ENCODE data around the gene FOXL3.

The FOXL3 gene

GRCh38 chr7:322111-322671, 32.2 kb downstream of the FOXL3 start:
- no peak overlapping the region for H3K4me3 ChIP-seq (ENCODE audit: low read depth in 1 of 2, low read length in 2 of 2)
- no peaks in the 10 kb centered on the region for H3K36me3 ChIP-seq (ENCODE audit: control insufficient read depth in 1 of 2, insufficient read depth in 2 of 2, low read length in 2 of 2)
- peaks cover 4 to 6% of the 10 kb centered on the region in 2 donors for H3K9me3 ChIP-seq (ENCODE audit: control insufficient read depth in 1 of 2, low read length in 2 of 2)
- peak overlapping the region; percentile 74 for H3K27ac ChIP-seq (ENCODE audit: low read length)
- peaks cover 3% of the 10 kb centered on the region for H3K27me3 ChIP-seq (ENCODE audit: low read depth, low read length)
- peaks cover 0 to 5% of the 10 kb centered on the region in 2 donors for H3K4me1 ChIP-seq (ENCODE audit: control insufficient read depth in 1 of 2, insufficient read depth in 2 of 2, low read length in 2 of 2)

GRCh38 chr7:322708-323111, 32.7 kb downstream of the FOXL3 start:
- Histone ChIP-seq H3K4me3 (ENCODE audit: low read depth in 1 of 2, low read length in 2 of 2) (no peak overlapping the region), H3K4me1 (ENCODE audit: control insufficient read depth in 1 of 2, insufficient read depth in 2 of 2, low read length in 2 of 2) (peaks cover 0 to 5% of the 10 kb centered on the region in 2 donors), H3K36me3 (ENCODE audit: control insufficient read depth in 1 of 2, insufficient read depth in 2 of 2, low read length in 2 of 2) (no peaks in the 10 kb centered on the region), H3K9me3 (ENCODE audit: control insufficient read depth in 1 of 2, low read length in 2 of 2) (peaks cover 4 to 6% of the 10 kb centered on the region in 2 donors), H3K27ac (ENCODE audit: low read length) (no peak overlapping the region), H3K27me3 (ENCODE audit: low read depth, low read length) (peaks cover 3% of the 10 kb centered on the region)

- Histone ChIP-seq H3K27ac (ENCODE audit: low read length) (no peak overlapping the region), H3K36me3 (ENCODE audit: control insufficient read depth in 1 of 2, insufficient read depth in 2 of 2, low read length in 2 of 2) (no peaks in the 10 kb centered on the region), H3K27me3 (ENCODE audit: low read depth, low read length) (no peaks in the 10 kb centered on the region), H3K4me3 (ENCODE audit: low read depth in 1 of 2, low read length in 2 of 2) (no peak overlapping the region), H3K9me3 (ENCODE audit: control insufficient read depth in 1 of 2, low read length in 2 of 2) (peaks cover 4 to 6% of the 10 kb centered on the region in 2 donors), H3K4me1 (ENCODE audit: control insufficient read depth in 1 of 2, insufficient read depth in 2 of 2, low read length in 2 of 2) (peaks cover 0 to 5% of the 10 kb centered on the region in 2 donors)
Observed at GRCh38 chr7:323410-323809, 33.4 kb downstream of the FOXL3 start.

DNA sequence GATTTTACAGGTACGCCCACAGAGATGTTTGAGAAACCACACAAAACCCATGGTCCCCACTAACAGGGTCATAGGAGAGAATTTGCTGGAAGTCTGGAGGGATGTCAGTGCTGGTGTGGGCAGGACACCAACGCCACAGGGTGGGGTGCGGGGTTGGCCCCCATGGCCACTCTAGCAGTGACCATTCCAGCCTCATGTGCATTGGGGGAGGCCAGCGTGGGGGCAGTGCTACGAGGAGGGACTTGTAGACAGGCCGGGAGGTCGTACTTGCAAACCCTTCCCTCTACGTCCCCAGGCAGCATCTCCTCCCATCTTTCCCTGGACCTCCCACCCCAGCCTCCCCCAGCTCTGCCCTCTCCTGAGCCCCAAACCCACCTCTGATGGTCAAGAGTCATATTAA, 34.0 kb downstream of the FOXL3 start:
- Histone ChIP-seq H3K9me3 (ENCODE audit: control insufficient read depth in 1 of 2, low read length in 2 of 2) (peaks cover 4 to 6% of the 10 kb centered on the region in 2 donors), H3K27me3 (ENCODE audit: low read depth, low read length) (no peaks in the 10 kb centered on the region), H3K36me3 (ENCODE audit: control insufficient read depth in 1 of 2, insufficient read depth in 2 of 2, low read length in 2 of 2) (no peaks in the 10 kb centered on the region), H3K27ac (ENCODE audit: low read length) (no peak overlapping the region), H3K4me3 (ENCODE audit: low read depth in 1 of 2, low read length in 2 of 2) (no peak overlapping the region), H3K4me1 (ENCODE audit: control insufficient read depth in 1 of 2, insufficient read depth in 2 of 2, low read length in 2 of 2) (peaks cover 0 to 5% of the 10 kb centered on the region in 2 donors)

DNA sequence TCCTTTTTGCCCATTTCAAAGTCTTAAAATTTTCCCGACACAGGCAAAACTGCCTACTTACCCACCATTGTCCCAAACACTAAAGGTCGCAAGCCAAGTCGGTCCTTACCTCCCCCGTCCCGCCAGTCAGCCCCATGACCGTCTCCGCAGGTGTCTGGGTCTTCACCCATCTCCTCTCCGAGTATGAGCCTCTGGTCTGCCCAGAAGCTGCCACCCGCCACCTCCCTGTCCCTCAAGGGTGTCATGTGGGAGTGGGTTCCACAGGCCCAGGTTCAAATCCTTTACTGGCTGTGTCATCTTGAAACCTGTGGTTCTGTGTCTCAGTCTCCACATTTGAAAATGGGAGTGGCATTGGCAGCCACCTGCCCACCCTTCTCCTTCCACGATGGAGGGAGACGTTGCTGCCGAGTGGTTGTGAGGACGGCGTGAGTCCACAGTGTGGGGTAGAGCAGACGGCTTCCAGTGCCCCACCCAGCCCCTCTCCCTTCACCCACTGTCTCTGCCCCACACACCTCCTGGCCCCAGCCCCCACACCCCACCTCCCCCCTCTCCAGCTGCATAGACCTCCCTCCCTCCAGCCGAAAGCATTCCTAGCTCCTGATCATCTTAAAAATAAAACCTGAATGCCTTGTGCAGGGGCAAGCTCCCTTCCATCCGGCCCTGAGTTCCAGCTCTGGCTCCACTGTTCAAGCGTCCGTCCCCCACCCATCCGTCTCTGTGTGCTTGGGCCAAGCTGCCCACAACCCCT, 35.3 kb downstream of the FOXL3 start:
- no peaks in the 10 kb centered on the region for H3K27me3 ChIP-seq (ENCODE audit: low read depth, low read length)
- peaks cover 4 to 6% of the 10 kb centered on the region in 2 donors for H3K9me3 ChIP-seq (ENCODE audit: control insufficient read depth in 1 of 2, low read length in 2 of 2)
- no peak overlapping the region for H3K27ac ChIP-seq (ENCODE audit: low read length)
- H3K4me1 ChIP-seq (ENCODE audit: control insufficient read depth in 1 of 2, insufficient read depth in 2 of 2, low read length in 2 of 2) = peaks cover 0 to 5% of the 10 kb centered on the region in 2 donors
- H3K36me3 ChIP-seq (ENCODE audit: control insufficient read depth in 1 of 2, insufficient read depth in 2 of 2, low read length in 2 of 2) = no peaks in the 10 kb centered on the region
- no peak overlapping the region for H3K4me3 ChIP-seq (ENCODE audit: low read depth in 1 of 2, low read length in 2 of 2)

DNA sequence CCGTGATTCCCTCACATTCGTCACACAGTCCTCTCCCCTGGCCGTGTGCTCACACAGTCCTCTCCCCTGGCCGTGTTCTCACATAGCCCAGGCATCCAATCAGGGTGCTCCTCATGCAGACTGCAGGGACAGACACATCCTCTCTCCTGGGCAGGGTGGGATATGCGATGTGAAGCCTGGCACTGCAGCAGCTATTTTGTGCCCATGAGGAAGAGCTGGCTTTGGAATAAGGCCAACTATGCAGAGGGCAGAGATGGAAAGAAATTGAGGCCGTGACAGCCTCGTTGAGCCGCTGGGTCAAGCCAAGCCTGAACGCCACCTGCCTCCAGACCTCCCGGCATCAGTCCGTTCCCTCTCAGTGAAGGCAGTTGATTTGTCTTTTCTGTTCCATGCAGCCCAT, 35.8 kb downstream of the FOXL3 start:
- Histone ChIP-seq H3K27me3 (ENCODE audit: low read depth, low read length) (no peaks in the 10 kb centered on the region), H3K4me1 (ENCODE audit: control insufficient read depth in 1 of 2, insufficient read depth in 2 of 2, low read length in 2 of 2) (peaks cover 0 to 5% of the 10 kb centered on the region in 2 donors), H3K27ac (ENCODE audit: low read length) (no peak overlapping the region)

DNA sequence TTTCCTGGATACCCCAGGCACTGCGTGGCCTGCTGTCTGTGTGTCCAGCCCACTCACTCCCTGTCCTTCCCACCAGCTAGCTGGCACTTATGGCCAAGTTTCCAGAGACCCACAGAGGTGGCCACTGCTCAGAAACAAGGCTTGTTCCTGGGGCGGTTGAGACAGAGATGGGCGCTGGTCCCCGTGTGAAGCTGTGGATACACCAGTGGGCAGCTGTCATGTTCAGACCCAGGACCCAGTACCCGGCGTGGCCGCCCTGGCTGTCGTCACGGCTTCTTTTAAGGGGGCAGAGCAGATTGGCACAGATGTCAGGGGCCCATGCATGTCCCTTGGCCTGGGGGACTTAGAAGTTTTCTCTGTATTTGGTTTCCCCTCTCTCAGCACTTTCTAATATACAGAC, 36.3 kb downstream of the FOXL3 start:
- Histone ChIP-seq H3K27me3 (ENCODE audit: low read depth, low read length) (no peaks in the 10 kb centered on the region), H3K4me3 (ENCODE audit: low read depth in 1 of 2, low read length in 2 of 2) (no peak overlapping the region), H3K9me3 (ENCODE audit: control insufficient read depth in 1 of 2, low read length in 2 of 2) (peaks cover 4 to 6% of the 10 kb centered on the region in 2 donors), H3K4me1 (ENCODE audit: control insufficient read depth in 1 of 2, insufficient read depth in 2 of 2, low read length in 2 of 2) (peaks cover 0 to 5% of the 10 kb centered on the region in 2 donors), H3K27ac (ENCODE audit: low read length) (peak overlapping the region; percentile 57), H3K36me3 (ENCODE audit: control insufficient read depth in 1 of 2, insufficient read depth in 2 of 2, low read length in 2 of 2) (no peaks in the 10 kb centered on the region)

More for the DNA sequence above, 35.8 kb downstream of the FOXL3 start:
- no peaks in the 10 kb centered on the region for H3K36me3 ChIP-seq (ENCODE audit: control insufficient read depth in 1 of 2, insufficient read depth in 2 of 2, low read length in 2 of 2)
- H3K9me3 ChIP-seq (ENCODE audit: control insufficient read depth in 1 of 2, low read length in 2 of 2) = peaks cover 4 to 6% of the 10 kb centered on the region in 2 donors
- H3K4me3 ChIP-seq (ENCODE audit: low read depth in 1 of 2, low read length in 2 of 2) = no peak overlapping the region

DNA sequence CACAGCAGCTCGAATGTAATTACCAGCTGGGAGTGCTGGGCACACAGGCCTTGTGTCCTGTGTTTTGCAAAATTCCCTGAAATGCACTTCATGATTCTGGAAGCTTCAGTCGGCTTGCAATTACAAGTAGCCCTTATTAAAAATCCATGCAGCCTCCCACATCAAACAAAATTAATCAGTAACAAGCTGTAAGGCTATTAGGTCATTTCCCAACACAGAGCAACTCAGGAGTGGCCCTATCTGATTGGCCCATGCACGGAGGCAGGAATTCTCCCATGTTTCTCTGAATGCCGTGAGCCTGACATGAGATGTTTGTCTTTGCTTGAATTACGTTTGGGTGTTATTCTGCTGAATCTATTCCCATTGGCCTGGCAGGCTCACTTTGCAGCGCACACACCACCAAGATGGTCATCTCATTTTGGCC, 36.9 kb downstream of the FOXL3 start:
- Histone ChIP-seq H3K4me1 (ENCODE audit: control insufficient read depth in 1 of 2, insufficient read depth in 2 of 2, low read length in 2 of 2) (peaks cover 0 to 5% of the 10 kb centered on the region in 2 donors), H3K9me3 (ENCODE audit: control insufficient read depth in 1 of 2, low read length in 2 of 2) (peaks cover 4 to 6% of the 10 kb centered on the region in 2 donors), H3K27me3 (ENCODE audit: low read depth, low read length) (no peaks in the 10 kb centered on the region), H3K27ac (ENCODE audit: low read length) (peak overlapping the region; percentile 57), H3K4me3 (ENCODE audit: low read depth in 1 of 2, low read length in 2 of 2) (no peak overlapping the region), H3K36me3 (ENCODE audit: control insufficient read depth in 1 of 2, insufficient read depth in 2 of 2, low read length in 2 of 2) (no peaks in the 10 kb centered on the region)

DNA sequence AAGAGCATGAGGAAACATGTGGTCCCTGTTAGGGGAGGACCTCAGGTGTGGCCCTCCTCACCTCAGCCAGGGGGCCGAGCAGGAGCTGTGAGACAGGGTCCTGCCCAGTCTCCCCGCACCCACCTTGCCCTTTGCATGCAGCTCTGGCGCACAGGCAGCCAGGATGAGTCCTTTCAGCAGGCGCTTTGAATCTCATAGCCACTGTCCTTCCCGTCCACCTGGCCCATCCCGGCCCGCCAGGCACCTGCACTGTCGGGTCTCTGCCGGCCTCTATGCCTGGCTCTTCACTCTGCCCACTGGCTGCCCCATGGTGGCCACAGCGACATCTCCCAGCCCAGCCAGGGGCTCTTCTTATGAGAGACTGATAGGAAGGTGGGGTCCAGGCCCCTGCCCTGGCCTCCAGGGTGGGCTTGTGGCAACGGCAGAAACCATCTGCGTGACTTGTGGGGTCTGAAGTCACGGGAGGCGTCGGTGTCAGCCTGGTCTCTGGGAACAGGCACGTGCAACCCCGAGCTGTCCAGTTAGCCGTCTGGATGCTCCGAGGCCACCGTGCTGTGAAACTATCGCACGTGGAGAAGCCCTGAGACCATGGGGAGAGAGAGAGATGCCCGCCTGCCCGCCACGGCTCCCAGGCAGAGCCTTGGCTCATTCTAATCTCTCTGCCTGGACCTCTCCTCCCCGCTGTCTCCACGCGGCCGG, 37.4 kb downstream of the FOXL3 start:
- Histone ChIP-seq H3K27ac (ENCODE audit: low read length) (peak overlapping the region; percentile 2), H3K36me3 (ENCODE audit: control insufficient read depth in 1 of 2, insufficient read depth in 2 of 2, low read length in 2 of 2) (no peaks in the 10 kb centered on the region), H3K4me1 (ENCODE audit: control insufficient read depth in 1 of 2, insufficient read depth in 2 of 2, low read length in 2 of 2) (peaks cover 0 to 4% of the 10 kb centered on the region in 2 donors), H3K4me3 (ENCODE audit: low read depth in 1 of 2, low read length in 2 of 2) (no peak overlapping the region), H3K9me3 (ENCODE audit: control insufficient read depth in 1 of 2, low read length in 2 of 2) (peaks cover 4 to 6% of the 10 kb centered on the region in 2 donors), H3K27me3 (ENCODE audit: low read depth, low read length) (no peaks in the 10 kb centered on the region)

GRCh38 chr7:327991-328702, 38.2 kb downstream of the FOXL3 start:
- H3K4me1 ChIP-seq (ENCODE audit: control insufficient read depth in 1 of 2, insufficient read depth in 2 of 2, low read length in 2 of 2) = peaks cover 0 to 7% of the 10 kb centered on the region in 2 donors
- no peak overlapping the region for H3K4me3 ChIP-seq (ENCODE audit: low read depth in 1 of 2, low read length in 2 of 2)
- no peaks in the 10 kb centered on the region for H3K36me3 ChIP-seq (ENCODE audit: control insufficient read depth in 1 of 2, insufficient read depth in 2 of 2, low read length in 2 of 2)
- no peak overlapping the region for H3K27ac ChIP-seq (ENCODE audit: low read length)
- H3K27me3 ChIP-seq (ENCODE audit: low read depth, low read length) = no peaks in the 10 kb centered on the region
- H3K9me3 ChIP-seq (ENCODE audit: control insufficient read depth in 1 of 2, low read length in 2 of 2) = peaks cover 4 to 6% of the 10 kb centered on the region in 2 donors
